ENCODE results near the gene CELA3A. TPM values are rescaled to one million over a fixed set of nuclear protein-coding genes. Genes with fewer than 3 reads are reported as not detected.

CELA3A gene
- total and polyA plus RNA-seq, 2 of the 8 experiments (the other 6 are each of a cell fraction or from before 2014, with no cell fraction given), result not detected

DNA sequence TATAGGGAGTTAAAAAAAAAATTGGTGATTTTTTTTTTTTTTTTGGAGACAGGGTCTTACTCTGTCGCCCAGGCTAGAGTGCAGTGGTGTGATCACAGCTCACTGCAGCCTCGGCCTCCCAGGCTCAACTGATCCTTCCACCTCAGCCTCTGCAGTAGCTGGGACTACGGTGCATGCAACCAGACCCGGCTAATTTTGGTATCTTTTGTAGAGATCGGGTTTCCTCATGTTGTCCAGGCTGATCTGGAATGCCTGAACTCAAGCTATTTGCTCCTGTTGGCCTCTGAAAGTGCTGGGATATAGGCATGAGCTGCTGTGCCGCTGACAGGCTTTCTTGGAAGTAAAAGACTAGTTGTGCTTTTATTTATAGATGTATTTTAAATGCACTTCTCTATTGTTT is 54.0 kb downstream of the CELA3A start:
- Histone ChIP-seq H3K36me3 (ENCODE audit: control insufficient read depth in 2 of 4, insufficient read depth in 4 of 4, low read length in 3 of 4) (0 out of 8 replicates have a peak, but pooled peaks cover 0 to 2% (median 0%) of the 10 kb centered on the region in 4 experiments), H3K9ac (replicated peaks in 1 of 4; ENCODE audit: extremely low read depth in 1 of 4, low read depth in 3 of 4, low read length in 3 of 4) (no peak overlapping the region), H2AK5ac (ENCODE audit: low read depth, low read length) (no peak overlapping the region), H2BK12ac (ENCODE audit: low read depth, low read length) (no peak overlapping the region), H4K91ac (replicated peaks; ENCODE audit: insufficient read length, low read length) (no peak overlapping the region), H3K4me1 (replicated peaks in 1 of 4; ENCODE audit: control insufficient read depth in 3 of 4, insufficient read depth in 4 of 4, low read length in 3 of 4) (peaks cover 0 to 2% (median 1%) of the 10 kb centered on the region in 4 experiments; a peak in 4 of 7 replicates), H3K27ac (ENCODE audit: low read depth, low read length) (no peak overlapping the region), H2BK120ac (replicated peaks; ENCODE audit: low read depth, low read length) (no peak overlapping the region), H3K56ac (replicated peaks; ENCODE audit: insufficient read length, low read depth, low read length) (no peak overlapping the region), H3K18ac (ENCODE audit: extremely low read depth, low read length) (no peak overlapping the region), H2BK5ac (ENCODE audit: low read depth, low read length) (no peak overlapping the region), H2AFZ (ENCODE audit: low read length) (no peak overlapping the region), H3K79me1 (ENCODE audit: low read depth, low read length) (peaks cover 3% of the 10 kb centered on the region), H3K4me3 (ENCODE audit: extremely low read depth in 1 of 4, insufficient read depth in 2 of 4, low read depth in 3 of 4, low read length in 4 of 4) (no peak overlapping the region), H4K5ac (ENCODE audit: insufficient read length, low read depth, low read length) (no peak overlapping the region), H3K4ac (replicated peaks; ENCODE audit: insufficient read length, low read depth, low read length) (no peak overlapping the region), H3K27me3 (replicated peaks in 1 of 4; ENCODE audit: control insufficient read depth in 3 of 4, extremely low read depth in 1 of 4, insufficient read depth in 3 of 4, low read length in 3 of 4) (no peaks in the 10 kb centered on the region), H2BK20ac (ENCODE audit: low read length) (no peak overlapping the region), H3K4me2 (ENCODE audit: insufficient read depth in 1 of 2, low read depth in 2 of 2, low read length in 2 of 2) (no peak overlapping the region), H3K14ac (ENCODE audit: insufficient read length) (no peak overlapping the region), H3K79me2 (ENCODE audit: control insufficient read depth in 1 of 2, insufficient read depth in 2 of 2, low read length in 2 of 2) (peaks cover 34 to 69% of the 10 kb centered on the region in 2 experiments), H3K23ac (ENCODE audit: insufficient read length) (no peak overlapping the region), H4K20me1 (replicated peaks in 1 of 2; ENCODE audit: control insufficient read depth in 1 of 2, insufficient read depth in 2 of 2, low read length in 2 of 2) (peaks cover 4 to 9% of the 10 kb centered on the region in 2 experiments), H3K9me3 (ENCODE audit: insufficient read depth in 2 of 2, low read depth in 1 of 2, low read length in 1 of 2) (no peaks in the 10 kb centered on the region), H3K23me2 (ENCODE audit: low read depth, low read length) (peaks cover 5% of the 10 kb centered on the region; the same call in 1 of the 2 replicates), H2BK15ac (ENCODE audit: low read length) (no peak overlapping the region), H4K8ac (ENCODE audit: extremely low read depth, insufficient read depth, low read length) (no peak overlapping the region)
- no peak for DNase-seq (ENCODE audit: low read depth in 1 of 2, low spot score in 2 of 2)
- ChIA-PET POLR2A (ENCODE audit: partially characterized antibody) (interaction anchor here (0.7 to 5.1 kb wide), 3 partner anchors 12 to 61 kb away, joined by 3 to 27 read pairs (median 3); no protein-coding TSS in a partner anchor), CTCF (ENCODE audit: partially characterized antibody) (interaction anchor here (1.0 to 1.5 kb wide), 3 partner anchors 31 to 85 kb away, joined by 3 to 4 read pairs (median 3); no protein-coding TSS in a partner anchor)
- 88% methylated on average over 6 of the region's 6 CpGs; no CpG with 5 or more reads in 1 of the 2 experiments for WGBS, 2 experiments (ENCODE audit: extremely low coverage in 1 of 2, insufficient coverage in 1 of 2, insufficient read length in 1 of 2, insufficient replicate concordance in 2 of 2, low coverage in 1 of 2, low lambda C conversion rate in 2 of 2, missing lambda C conversion rate in 1 of 2)
- no peak for FAIRE-seq
- TF ChIP-seq RAD21 (IDR thresholded peaks at IDR 0.05 in 1 of 2, conservative IDR thresholded peaks at IDR 0.05 in 1 of 2; ENCODE audit: low read depth in 2 of 2, low read length in 2 of 2), result no peak
- no peak for TF ChIP-seq KDM1A (IDR thresholded peaks at IDR 0.05; ENCODE audit: borderline replicate concordance, low read length)
- TF ChIP-seq HDAC2 (IDR thresholded peaks at IDR 0.05; ENCODE audit: borderline replicate concordance in 1 of 2, low read depth in 2 of 2, low read length in 2 of 2), result no peak
- no peak for TF ChIP-seq SIN3A (conservative IDR thresholded peaks at IDR 0.05 in 1 of 2, IDR thresholded peaks at IDR 0.05 in 1 of 2; ENCODE audit: low read depth in 1 of 2, low read length in 2 of 2)
- TF ChIP-seq FOSL1 (IDR thresholded peaks at IDR 0.05; ENCODE audit: insufficient read depth, low read depth, low read length), result no peak
- no peak for TF ChIP-seq CBX5 (IDR thresholded peaks at IDR 0.05; ENCODE audit: low read depth, low read length)
- no peak for TF ChIP-seq KDM4A (IDR thresholded peaks at IDR 0.05; ENCODE audit: low read depth, low read length, severe bottlenecking)
- no peak for TF ChIP-seq HDAC6 (IDR thresholded peaks at IDR 0.05; ENCODE audit: low read depth, low read length)
- TF ChIP-seq BACH1 (IDR thresholded peaks at IDR 0.05; ENCODE audit: low read length), result no peak
- TF ChIP-seq SP1 (IDR thresholded peaks at IDR 0.05; ENCODE audit: low read depth, low read length), result no peak
- TF ChIP-seq ZNF274 (IDR thresholded peaks at IDR 0.05; ENCODE audit: borderline replicate concordance, extremely low read depth, low read length), result no peak
- TF ChIP-seq ASH2L (IDR thresholded peaks at IDR 0.05; ENCODE audit: low read length), result no peak
- no peak for TF ChIP-seq CBX8 (IDR thresholded peaks at IDR 0.05; ENCODE audit: borderline replicate concordance, low read depth, low read length)
